GM12891 (cell line): ENCODE results near the gene NECTIN1.

ENCODE experiments used
- POLR2A ChIP-seq: IDR thresholded peaks from 2 replicates; pipeline ENCODE4 v1.6.1; 2011; ENCODE audit warnings: low read depth, low read length, control low read depth
- POLR2AphosphoS5 ChIP-seq: IDR thresholded peaks from 2 replicates; pipeline ENCODE4 v1.6.1; 2011; ENCODE audit warnings: low read depth, low read length, control low read depth
- SPI1 ChIP-seq: IDR thresholded peaks from 2 replicates; pipeline ENCODE4 v1.6.1; 2011; ENCODE audit warnings: low read depth, low read length, control low read depth

- TF ChIP-seq POLR2AphosphoS5 (no peak), POLR2A (no peak), SPI1 (no peak)
These were observed 17.0 kb downstream of the NECTIN1 start for GRCh38 chr11:119712006-119712405.
